Measurements from ENCODE around the gene TSN.

DNA sequence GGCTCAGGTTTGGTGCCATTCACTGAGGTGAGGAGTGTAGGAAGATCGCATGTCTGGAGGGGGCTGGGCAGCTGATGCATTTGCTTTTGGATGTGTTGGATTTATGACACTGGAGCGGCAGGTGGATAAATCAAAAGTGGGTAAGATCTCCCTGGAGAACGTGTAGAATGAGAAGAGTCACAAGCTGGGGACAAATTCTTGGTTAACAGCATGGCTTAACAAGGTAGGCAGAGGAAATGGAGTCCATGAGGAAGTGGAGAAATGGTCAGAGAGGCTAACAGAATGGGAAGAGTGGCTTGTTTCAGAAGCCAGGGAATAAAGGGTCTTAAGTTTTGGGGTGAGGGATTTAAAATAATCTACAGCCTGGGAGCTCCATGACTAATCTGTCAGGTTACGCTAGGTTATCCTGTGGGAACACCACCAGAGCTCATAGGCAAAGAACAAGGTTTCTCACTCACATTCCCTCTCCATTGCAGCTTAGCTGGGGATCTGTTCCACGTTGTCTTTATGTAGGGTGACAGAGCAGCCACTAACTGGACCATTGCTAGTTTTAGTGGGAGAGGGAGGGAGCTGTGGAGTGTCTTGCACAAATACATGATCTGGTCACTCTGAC lies 12.8 kb downstream of the TSN start:
- TF ChIP-seq, protein P1, sequence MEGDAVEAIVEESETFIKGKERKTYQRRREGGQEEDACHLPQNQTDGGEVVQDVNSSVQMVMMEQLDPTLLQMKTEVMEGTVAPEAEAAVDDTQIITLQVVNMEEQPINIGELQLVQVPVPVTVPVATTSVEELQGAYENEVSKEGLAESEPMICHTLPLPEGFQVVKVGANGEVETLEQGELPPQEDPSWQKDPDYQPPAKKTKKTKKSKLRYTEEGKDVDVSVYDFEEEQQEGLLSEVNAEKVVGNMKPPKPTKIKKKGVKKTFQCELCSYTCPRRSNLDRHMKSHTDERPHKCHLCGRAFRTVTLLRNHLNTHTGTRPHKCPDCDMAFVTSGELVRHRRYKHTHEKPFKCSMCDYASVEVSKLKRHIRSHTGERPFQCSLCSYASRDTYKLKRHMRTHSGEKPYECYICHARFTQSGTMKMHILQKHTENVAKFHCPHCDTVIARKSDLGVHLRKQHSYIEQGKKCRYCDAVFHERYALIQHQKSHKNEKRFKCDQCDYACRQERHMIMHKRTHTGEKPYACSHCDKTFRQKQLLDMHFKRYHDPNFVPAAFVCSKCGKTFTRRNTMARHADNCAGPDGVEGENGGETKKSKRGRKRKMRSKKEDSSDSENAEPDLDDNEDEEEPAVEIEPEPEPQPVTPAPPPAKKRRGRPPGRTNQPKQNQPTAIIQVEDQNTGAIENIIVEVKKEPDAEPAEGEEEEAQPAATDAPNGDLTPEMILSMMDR (IDR thresholded peaks at IDR 0.05): no peak
- TF ChIP-seq POLR2A (IDR thresholded peaks at IDR 0.05): no peak
